GM12878 (cell line): ENCODE data around the gene SMARCA4. TPM values are rescaled to one million over a fixed set of nuclear protein-coding genes. Genes with fewer than 3 reads are reported as not detected.

Source experiments
- ATAC-seq: fragments of 200-7000 bp; cut with Tn5 transposase; 3 replicates; pipeline ENCODE4 v1.9.1; 2020; ENCODE audit warnings: mild to moderate bottlenecking, moderate library complexity
- BruUV-seq: library from RNA; stranded (reverse); fragments of 400-500 nt; replicated peaks from 2 replicates; lab custom pipeline; 2021; lab: Mats Ljungman, UMichigan
- CTCF ChIA-PET: fragments of 300-600 bp; sonication (Branson Sonifier 250); formaldehyde crosslinking; extraction: SDS; loops from one replicate; lab custom pipeline; 2021; ENCODE audit warnings: inconsistent platforms; lab: Yijun Ruan, JAX
- POLR2A ChIA-PET: fragments of 350-600 bp; formaldehyde crosslinking; extraction: SDS; loops from one replicate; lab custom pipeline; 2021; ENCODE audit warnings: inconsistent platforms; lab: Charles Lee
- RAD21 ChIA-PET: fragments of 300-600 bp; sonication (Branson Sonifier 250); formaldehyde crosslinking; loops from one replicate; lab custom pipeline; 2023; ENCODE audit warnings: antibody characterized with exemption; ENCODE audit not compliant: unreplicated experiment; lab: Charles Lee
- SMC1A ChIA-PET: fragments of 300-600 bp; sonication (Branson Sonifier 250); formaldehyde crosslinking; loops from one replicate; lab custom pipeline; 2023; ENCODE audit not compliant: unreplicated experiment, uncharacterized antibody; lab: Charles Lee
- DNase-seq: peaks from one replicate; pipeline ENCODE4 v3.0.0-alpha.2; 2011; ENCODE audit warnings: low read depth, low spot score
- FAIRE-seq: peaks from 3 replicates; lab custom pipeline; 2011; peaks lifted over from hg19 to GRCh38; lab: Jason Lieb, UNC
- H2AFZ ChIP-seq: 2 replicates; pipeline ENCODE4 v1.6.0; 2011; ENCODE audit warnings: low read depth, low read length, control low read depth; ENCODE audit not compliant: control insufficient read depth
- H3K27ac ChIP-seq: 2 replicates; pipeline ENCODE4 v1.5.1; 2011; ENCODE audit warnings: control low read depth; ENCODE audit not compliant: control insufficient read depth, insufficient read depth
- H3K27me3 ChIP-seq, 2 experiments: replicated peaks in 1 of 2; 2 replicates each; pipeline versions ENCODE4 v1.6.0 to v1.6.1; 2011; ENCODE audit warnings: low read length in 1 of 2; ENCODE audit not compliant: control insufficient read depth in 2 of 2, insufficient read depth in 2 of 2
- H3K36me3 ChIP-seq, 2 experiments: 2 replicates each; pipeline ENCODE4 v1.5.1; 2011; ENCODE audit warnings: low read length in 1 of 2; ENCODE audit not compliant: control insufficient read depth in 2 of 2, insufficient read depth in 2 of 2
- H3K4me1 ChIP-seq: 2 replicates; pipeline ENCODE4 v1.6.1; 2011; ENCODE audit warnings: mild to moderate bottlenecking, low read length, moderate library complexity, mixed read lengths; ENCODE audit not compliant: control insufficient read depth, insufficient read depth
- H3K4me2 ChIP-seq: 2 replicates; pipeline ENCODE4 v1.6.0; 2011; ENCODE audit warnings: control low read depth; ENCODE audit not compliant: control insufficient read depth, insufficient read depth
- H3K4me3 ChIP-seq: fragments of 200-600 bp; sonication (generic); 2 replicates; pipeline ENCODE4 v1.5.1; 2016
- H3K79me2 ChIP-seq: 2 replicates; pipeline ENCODE4 v1.6.0; 2011; ENCODE audit warnings: low read length; ENCODE audit not compliant: control insufficient read depth, insufficient read depth
- H3K9ac ChIP-seq: 2 replicates; pipeline ENCODE4 v1.8.0; 2011; ENCODE audit warnings: low read length, control low read depth, mixed read lengths; ENCODE audit not compliant: control insufficient read depth, insufficient read depth
- H3K9me3 ChIP-seq: replicated peaks from 3 replicates; pipeline ENCODE4 v1.5.1; 2011; ENCODE audit warnings: mild to moderate bottlenecking, low read length; ENCODE audit not compliant: control insufficient read depth, insufficient read depth
- H4K20me1 ChIP-seq: 2 replicates; pipeline ENCODE4 v1.6.0; 2011; ENCODE audit not compliant: control insufficient read depth, insufficient read depth
- KLF5 ChIP-seq: fragments of 450-650 bp; IDR thresholded peaks from 2 replicates; pipeline ENCODE4 v1.6.1; 2014; ENCODE audit warnings: mild to moderate bottlenecking; ENCODE audit not compliant: partially characterized antibody
- MTA2 ChIP-seq: fragments of 450-650 bp; IDR thresholded peaks from 2 replicates; pipeline ENCODE4 v1.6.1; 2016; ENCODE audit warnings: low read depth, mild to moderate bottlenecking, moderate library complexity
- MXI1 ChIP-seq: fragments of 150-350 bp; IDR thresholded peaks from 2 replicates; pipeline ENCODE4 v1.6.1; 2011; ENCODE audit warnings: low read depth, mild to moderate bottlenecking, inconsistent platforms, low read length, improper control_type of control experiment
- NFYA ChIP-seq: IDR thresholded peaks from 2 replicates; pipeline ENCODE4 v1.6.1; 2011; ENCODE audit warnings: low read depth, mild to moderate bottlenecking, low read length, improper control_type of control experiment, borderline replicate concordance
- ZBED1 ChIP-seq: IDR thresholded peaks from 2 replicates; pipeline ENCODE4 v1.6.1; 2016; ENCODE audit warnings: borderline replicate concordance
- WGBS: methylation state at CpG from one replicate; pipeline ENCODE4 v1.1.6; 2016; ENCODE audit warnings: low lambda C conversion rate; ENCODE audit not compliant: insufficient replicate concordance, insufficient coverage; ENCODE audit errors: missing lambda C conversion rate; 5-methylcytosine and 5-hydroxymethylcytosine counted together
- in situ Hi-C: fragments of 300-500 bp; cut with MboI; formaldehyde crosslinking; loops from 9 replicates; pipeline ENCODE4 v1.14.3; 2018; ENCODE audit warnings: mixed read lengths
- intact Hi-C: fragments of 100-400 bp; cut with micrococcal nuclease; formaldehyde crosslinking; loops from one replicate; pipeline ENCODE4 v1.14.2; 2022; ENCODE audit not compliant: unreplicated experiment
- polyA plus RNA-seq, 11 experiments: library from polyadenylated mRNA; depleted of rRNA in 4 of 11; unstranded in 6 of 11; stranded (reverse) in 5 of 11; fragments of >200 nt; fragmentation: Nextera tagmentation in 4 of 11; fragmentation: Illumina TruSeq in 1 of 11; extraction: Ambion mirVana in 4 of 11; extraction: Trizol in 1 of 11; gene quantifications; 1 replicate in 1 of 11; 2 replicates in 10 of 11; pipeline versions ENCODE4 v1.2.1 to v1.2.3, GENCODE V29; 2011 to 2016; ENCODE audit warnings: inconsistent platforms in 2 of 11, missing spikeins in 2 of 11, low read depth in 1 of 11
- total RNA-seq, 4 experiments: library from RNA; depleted of rRNA in 3 of 4; stranded (reverse); fragments of >200 nt in 3 of 4; fragmentation: Illumina TruSeq in 1 of 4; extraction: Trizol in 1 of 4; gene quantifications; 2 replicates each; pipeline versions ENCODE4 v1.2.1 to v1.2.3, GENCODE V29; 2013 to 2021
- TF ChIP-seq, protein P1 (sequence below): fragments of 450-650 bp; IDR thresholded peaks from 2 replicates; pipeline ENCODE4 v1.6.1; 2018; ENCODE audit warnings: borderline replicate concordance, mild to moderate bottlenecking; ENCODE audit not compliant: partially characterized antibody
- TF ChIP-seq, protein P2 (sequence below): IDR thresholded peaks from 2 replicates; pipeline ENCODE4 v1.6.1; 2012; ENCODE audit warnings: mild to moderate bottlenecking, low read depth, low read length

The SMARCA4 gene
- total and polyA plus RNA-seq, 10 of the 15 experiments (the other 5 are each of a cell fraction or from before 2014, with no cell fraction given), result 22.4 to 175 (median 57.4) TPM

DNA sequence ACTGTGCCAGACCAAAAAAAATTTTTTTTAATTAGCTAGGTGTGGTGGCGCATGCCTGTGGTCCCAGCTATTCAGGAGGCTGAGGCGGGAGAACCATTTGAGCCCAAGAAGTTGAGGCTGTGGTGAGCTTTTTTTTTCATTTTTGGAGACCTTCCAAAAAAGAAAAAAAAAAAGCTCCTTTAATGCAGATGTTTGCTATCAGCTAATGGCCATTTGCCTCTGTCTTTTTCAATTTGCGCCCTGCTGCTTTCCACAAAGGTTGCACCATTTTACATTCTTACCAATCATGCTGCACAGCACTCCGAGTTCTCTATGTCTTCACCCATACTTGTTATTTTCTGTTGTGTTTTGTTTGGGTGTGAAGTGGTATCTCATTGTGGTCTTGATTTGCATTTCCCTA lies 15.6 kb upstream of the SMARCA4 start (continued):
- TF ChIP-seq, protein P1, sequence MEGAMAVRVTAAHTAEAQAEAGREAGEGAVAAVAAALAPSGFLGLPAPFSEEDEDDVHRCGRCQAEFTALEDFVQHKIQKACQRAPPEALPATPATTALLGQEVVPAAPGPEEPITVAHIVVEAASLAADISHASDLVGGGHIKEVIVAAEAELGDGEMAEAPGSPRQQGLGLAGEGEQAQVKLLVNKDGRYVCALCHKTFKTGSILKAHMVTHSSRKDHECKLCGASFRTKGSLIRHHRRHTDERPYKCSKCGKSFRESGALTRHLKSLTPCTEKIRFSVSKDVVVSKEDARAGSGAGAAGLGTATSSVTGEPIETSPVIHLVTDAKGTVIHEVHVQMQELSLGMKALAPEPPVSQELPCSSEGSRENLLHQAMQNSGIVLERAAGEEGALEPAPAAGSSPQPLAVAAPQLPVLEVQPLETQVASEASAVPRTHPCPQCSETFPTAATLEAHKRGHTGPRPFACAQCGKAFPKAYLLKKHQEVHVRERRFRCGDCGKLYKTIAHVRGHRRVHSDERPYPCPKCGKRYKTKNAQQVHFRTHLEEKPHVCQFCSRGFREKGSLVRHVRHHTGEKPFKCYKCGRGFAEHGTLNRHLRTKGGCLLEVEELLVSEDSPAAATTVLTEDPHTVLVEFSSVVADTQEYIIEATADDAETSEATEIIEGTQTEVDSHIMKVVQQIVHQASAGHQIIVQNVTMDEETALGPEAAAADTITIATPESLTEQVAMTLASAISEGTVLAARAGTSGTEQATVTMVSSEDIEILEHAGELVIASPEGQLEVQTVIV, result no peak

GRCh38 chr19:10946958-10947657 lies 13.7 kb upstream of the SMARCA4 start:
- no peaks in the 10 kb centered on the region for H3K79me2 ChIP-seq
- H2AFZ ChIP-seq, result no peak overlapping the region
- H3K9me3 ChIP-seq, result no peaks in the 10 kb centered on the region
- no peaks in the 10 kb centered on the region for H3K36me3 ChIP-seq
- RAD21 ChIA-PET, result interaction anchor here (0.7 to 1.2 kb wide), 2 partner anchors 25 to 89 kb away, joined by 3 to 4 read pairs; no protein-coding TSS in a partner anchor
- TF ChIP-seq MXI1 (no peak), KLF5 (no peak), MTA2 (0 out of 2 replicates have a peak, but pooled peaks have one; percentile 33), NFYA (no peak), ZBED1 (no peak)
- TF ChIP-seq, protein P2, sequence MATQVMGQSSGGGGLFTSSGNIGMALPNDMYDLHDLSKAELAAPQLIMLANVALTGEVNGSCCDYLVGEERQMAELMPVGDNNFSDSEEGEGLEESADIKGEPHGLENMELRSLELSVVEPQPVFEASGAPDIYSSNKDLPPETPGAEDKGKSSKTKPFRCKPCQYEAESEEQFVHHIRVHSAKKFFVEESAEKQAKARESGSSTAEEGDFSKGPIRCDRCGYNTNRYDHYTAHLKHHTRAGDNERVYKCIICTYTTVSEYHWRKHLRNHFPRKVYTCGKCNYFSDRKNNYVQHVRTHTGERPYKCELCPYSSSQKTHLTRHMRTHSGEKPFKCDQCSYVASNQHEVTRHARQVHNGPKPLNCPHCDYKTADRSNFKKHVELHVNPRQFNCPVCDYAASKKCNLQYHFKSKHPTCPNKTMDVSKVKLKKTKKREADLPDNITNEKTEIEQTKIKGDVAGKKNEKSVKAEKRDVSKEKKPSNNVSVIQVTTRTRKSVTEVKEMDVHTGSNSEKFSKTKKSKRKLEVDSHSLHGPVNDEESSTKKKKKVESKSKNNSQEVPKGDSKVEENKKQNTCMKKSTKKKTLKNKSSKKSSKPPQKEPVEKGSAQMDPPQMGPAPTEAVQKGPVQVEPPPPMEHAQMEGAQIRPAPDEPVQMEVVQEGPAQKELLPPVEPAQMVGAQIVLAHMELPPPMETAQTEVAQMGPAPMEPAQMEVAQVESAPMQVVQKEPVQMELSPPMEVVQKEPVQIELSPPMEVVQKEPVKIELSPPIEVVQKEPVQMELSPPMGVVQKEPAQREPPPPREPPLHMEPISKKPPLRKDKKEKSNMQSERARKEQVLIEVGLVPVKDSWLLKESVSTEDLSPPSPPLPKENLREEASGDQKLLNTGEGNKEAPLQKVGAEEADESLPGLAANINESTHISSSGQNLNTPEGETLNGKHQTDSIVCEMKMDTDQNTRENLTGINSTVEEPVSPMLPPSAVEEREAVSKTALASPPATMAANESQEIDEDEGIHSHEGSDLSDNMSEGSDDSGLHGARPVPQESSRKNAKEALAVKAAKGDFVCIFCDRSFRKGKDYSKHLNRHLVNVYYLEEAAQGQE, result no peak
- TF ChIP-seq, all 136 proteins: peak for 1
- intact Hi-C loops, result loop anchor here (10.0 kb wide), 1 partner anchor 58 kb away; no protein-coding TSS in a partner anchor
- POLR2A ChIA-PET, result interaction anchor here (0.5 to 0.9 kb wide), 5 partner anchors 8 to 80 kb away, joined by 3 to 4 read pairs (median 3); partner anchors contain the start of gene SMARCA4
- Histone ChIP-seq H4K20me1 (no peaks in the 10 kb centered on the region), H3K27ac (no peak overlapping the region), H3K4me2 (no peak overlapping the region), H3K9ac (no peak overlapping the region), H3K27me3 (no peaks in the 10 kb centered on the region), H3K4me1 (no peaks in the 10 kb centered on the region), H3K4me3 (no peak overlapping the region)
- no peak for FAIRE-seq
- CTCF ChIA-PET, result interaction anchor here (0.8 to 2.4 kb wide), 4 partner anchors 16 to 179 kb away, joined by 3 to 7 read pairs (median 4); no protein-coding TSS in a partner anchor
- SMC1A ChIA-PET, result interaction anchor here (1.2 kb wide), 1 partner anchor 19 kb away, joined by 4 read pairs; no protein-coding TSS in a partner anchor
- 85% methylated on average over 6 of the region's 6 CpGs for WGBS
- DNase-seq, result no peak
- in situ Hi-C loops, result no loop called here
- no TSS peak for BruUV-seq
- no peak for ATAC-seq
